GM23338 (cell line): ENCODE results near the gene TUBB4A.

ENCODE experiments used
- CREB1 ChIP-seq: fragments of 250-450 bp; sonication (Bioruptor Pico); IDR thresholded peaks from 2 replicates; pipeline ENCODE4 v1.5.0; 2020; ENCODE audit warnings: low read depth, mild to moderate bottlenecking, moderate library complexity
- EZH2 ChIP-seq: fragments of 200-600 bp; sonication (generic); IDR thresholded peaks from one replicate; pipeline ENCODE4 v1.8.0; 2017; ENCODE audit warnings: antibody characterized with exemption, mild to moderate bottlenecking, low read depth; ENCODE audit not compliant: unreplicated experiment
- EZH2phosphoT487 ChIP-seq: fragments of 200-600 bp; sonication (generic); IDR thresholded peaks from one replicate; pipeline ENCODE4 v1.8.1; 2018; ENCODE audit warnings: antibody characterized with exemption; ENCODE audit not compliant: unreplicated experiment
- JUNB ChIP-seq: IDR thresholded peaks from one replicate; pipeline ENCODE4 v1.6.1; 2016; ENCODE audit warnings: antibody characterized with exemption; ENCODE audit not compliant: unreplicated experiment
- NANOG ChIP-seq: IDR thresholded peaks from 2 replicates; pipeline ENCODE4 v1.6.1; 2016; ENCODE audit warnings: antibody characterized with exemption, borderline replicate concordance
- POLR2AphosphoS5 ChIP-seq: IDR thresholded peaks from 2 replicates; pipeline ENCODE4 v1.6.1; 2016; ENCODE audit warnings: antibody characterized with exemption, low read depth
- REST ChIP-seq: IDR thresholded peaks from one replicate; pipeline ENCODE4 v1.6.1; 2018; ENCODE audit warnings: antibody characterized with exemption; ENCODE audit not compliant: unreplicated experiment
- STAT1 ChIP-seq: IDR thresholded peaks from one replicate; pipeline ENCODE4 v1.6.1; 2016; ENCODE audit warnings: antibody characterized with exemption; ENCODE audit not compliant: unreplicated experiment
- ZNF114 ChIP-seq: fragments of 250-450 bp; sonication (Bioruptor Pico); IDR thresholded peaks from 2 replicates; pipeline ENCODE4 v1.5.0; 2020; ENCODE audit warnings: mild to moderate bottlenecking, moderate library complexity
- ZNF331 ChIP-seq: fragments of 250-450 bp; sonication (Bioruptor Pico); IDR thresholded peaks from 2 replicates; pipeline ENCODE4 v1.5.0; 2020; ENCODE audit warnings: low read depth, mild to moderate bottlenecking, moderate library complexity
- TF ChIP-seq, protein P1 (sequence below), 2 experiments: fragments of 200-600 bp in 1 of 2; sonication (generic) in 1 of 2; conservative IDR thresholded peaks; 2 replicates each; pipeline versions ENCODE4 v1.5.1 to v1.6.1; 2016 to 2017; ENCODE audit warnings: antibody characterized with exemption in 2 of 2, low read depth in 2 of 2, mild to moderate bottlenecking in 2 of 2, moderate library complexity in 1 of 2
- TF ChIP-seq, protein P2 (sequence below): IDR thresholded peaks from 2 replicates; pipeline ENCODE4 v1.6.1; 2016; ENCODE audit warnings: antibody characterized with exemption

DNA sequence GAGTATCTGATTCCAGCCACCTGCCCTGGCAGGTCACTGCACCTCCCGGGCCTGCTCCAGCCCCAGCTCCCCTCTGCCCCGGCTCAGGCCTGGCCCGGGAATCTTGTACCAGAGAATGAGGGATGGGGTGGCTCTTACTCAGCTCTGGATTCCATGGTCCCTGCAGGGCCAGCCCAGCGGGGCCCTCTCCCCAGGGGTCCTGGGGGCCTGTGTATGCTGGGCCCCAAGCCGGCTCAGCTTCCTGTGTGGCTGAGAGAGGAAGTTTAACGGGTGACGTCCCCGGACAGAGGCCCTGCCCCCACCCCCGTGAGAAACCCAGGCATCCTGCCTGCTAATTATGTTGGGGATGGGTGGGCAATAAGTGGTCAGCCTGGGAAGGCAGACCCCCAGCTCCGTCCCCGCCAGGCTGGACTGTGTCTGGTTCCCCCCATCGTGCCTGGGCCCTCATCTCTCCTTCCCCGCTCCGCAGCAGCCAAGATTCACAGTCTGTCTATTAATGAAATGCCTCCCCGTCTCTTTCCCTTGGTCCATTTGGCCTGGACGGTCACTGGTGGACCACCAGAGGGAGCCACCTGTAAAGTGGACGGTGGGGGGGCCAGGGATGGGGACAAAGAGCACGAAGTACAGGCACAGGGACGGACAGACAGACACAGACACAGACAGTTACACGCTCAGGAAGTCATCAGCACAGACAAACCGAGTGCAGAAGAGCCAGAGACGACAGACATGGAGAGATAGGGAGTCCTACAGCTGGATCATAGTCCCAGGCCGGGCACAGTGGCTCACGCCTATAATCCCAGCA, 20.4 kb downstream of the TUBB4A start, which contains the start of gene DENND1C:
- TF ChIP-seq POLR2AphosphoS5 (no peak), EZH2 (no peak), EZH2phosphoT487 (no peak), CREB1 (CRISPR knock-in tag) (no peak), REST (no peak), NANOG (no peak), JUNB (no peak), ZNF114 (no peak), ZNF331 (CRISPR knock-in tag) (no peak), STAT1 (no peak)
- TF ChIP-seq, protein P1, sequence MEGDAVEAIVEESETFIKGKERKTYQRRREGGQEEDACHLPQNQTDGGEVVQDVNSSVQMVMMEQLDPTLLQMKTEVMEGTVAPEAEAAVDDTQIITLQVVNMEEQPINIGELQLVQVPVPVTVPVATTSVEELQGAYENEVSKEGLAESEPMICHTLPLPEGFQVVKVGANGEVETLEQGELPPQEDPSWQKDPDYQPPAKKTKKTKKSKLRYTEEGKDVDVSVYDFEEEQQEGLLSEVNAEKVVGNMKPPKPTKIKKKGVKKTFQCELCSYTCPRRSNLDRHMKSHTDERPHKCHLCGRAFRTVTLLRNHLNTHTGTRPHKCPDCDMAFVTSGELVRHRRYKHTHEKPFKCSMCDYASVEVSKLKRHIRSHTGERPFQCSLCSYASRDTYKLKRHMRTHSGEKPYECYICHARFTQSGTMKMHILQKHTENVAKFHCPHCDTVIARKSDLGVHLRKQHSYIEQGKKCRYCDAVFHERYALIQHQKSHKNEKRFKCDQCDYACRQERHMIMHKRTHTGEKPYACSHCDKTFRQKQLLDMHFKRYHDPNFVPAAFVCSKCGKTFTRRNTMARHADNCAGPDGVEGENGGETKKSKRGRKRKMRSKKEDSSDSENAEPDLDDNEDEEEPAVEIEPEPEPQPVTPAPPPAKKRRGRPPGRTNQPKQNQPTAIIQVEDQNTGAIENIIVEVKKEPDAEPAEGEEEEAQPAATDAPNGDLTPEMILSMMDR (conservative IDR thresholded peaks at IDR 0.05; ENCODE audit: low read depth in 2 of 2): peak; percentile 77 to 82
- TF ChIP-seq, protein P2, sequence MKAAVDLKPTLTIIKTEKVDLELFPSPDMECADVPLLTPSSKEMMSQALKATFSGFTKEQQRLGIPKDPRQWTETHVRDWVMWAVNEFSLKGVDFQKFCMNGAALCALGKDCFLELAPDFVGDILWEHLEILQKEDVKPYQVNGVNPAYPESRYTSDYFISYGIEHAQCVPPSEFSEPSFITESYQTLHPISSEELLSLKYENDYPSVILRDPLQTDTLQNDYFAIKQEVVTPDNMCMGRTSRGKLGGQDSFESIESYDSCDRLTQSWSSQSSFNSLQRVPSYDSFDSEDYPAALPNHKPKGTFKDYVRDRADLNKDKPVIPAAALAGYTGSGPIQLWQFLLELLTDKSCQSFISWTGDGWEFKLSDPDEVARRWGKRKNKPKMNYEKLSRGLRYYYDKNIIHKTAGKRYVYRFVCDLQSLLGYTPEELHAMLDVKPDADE: no peak
